HCT116 (cell line): ENCODE data around the gene ZNF74. TPM values are rescaled to one million over a fixed set of nuclear protein-coding genes. Genes with fewer than 3 reads are reported as not detected.

Source experiments
- ATAC-seq: fragments of 200-7000 bp; cut with Tn5 transposase; 2 replicates; pipeline ENCODE4 v1.9.1; 2020; ENCODE audit warnings: mild to moderate bottlenecking, moderate library complexity
- BruUV-seq: library from RNA; stranded (reverse); fragments of 400-500 nt; replicated peaks from 2 replicates; lab custom pipeline; 2021; lab: Mats Ljungman, UMichigan
- CTCF ChIA-PET: fragments of 300-600 bp; sonication (Branson Sonifier 250); formaldehyde crosslinking; loops from one replicate; lab custom pipeline; 2021; ENCODE audit warnings: antibody characterized with exemption; lab: Charles Lee
- POLR2A ChIA-PET: fragments of 300-600, 350-600 bp; sonication (Branson Sonifier 250); formaldehyde crosslinking; loops from one replicate; lab custom pipeline; 2021; ENCODE audit warnings: antibody characterized with exemption; lab: Charles Lee
- RAD21 ChIA-PET, 2 experiments: fragments of 300-600 bp; sonication (Branson Sonifier 250); formaldehyde crosslinking; loops; one replicate each; lab custom pipeline; 2023; ENCODE audit warnings: low total read pairs in 2 of 2; ENCODE audit not compliant: uncharacterized antibody in 2 of 2, unreplicated experiment in 2 of 2, low non-redundant PET in 1 of 2; lab: Charles Lee
- DNase-seq: peaks from one replicate; pipeline ENCODE4 v3.0.0-alpha.2; 2010; ENCODE audit warnings: low read depth, low spot score
- H2AFZ ChIP-seq: fragments of 200-600 bp; shearing (Covaris generic), sonication (generic); 2 replicates; pipeline ENCODE4 v1.6.1; 2017; ENCODE audit warnings: low read depth, mixed run types, mixed read lengths, antibody characterized with exemption, low read length; ENCODE audit not compliant: poor library complexity, severe bottlenecking
- H3K27ac ChIP-seq: 2 replicates; pipeline ENCODE4 v1.5.1; 2012; ENCODE audit warnings: low read depth, low read length
- H3K27me3 ChIP-seq: fragments of 200-600 bp; sonication (generic); 2 replicates; pipeline ENCODE4 v1.6.1; 2016; ENCODE audit warnings: mixed run types, low read length, mixed read lengths; ENCODE audit not compliant: insufficient read depth
- H3K36me3 ChIP-seq, 2 experiments: fragments of 200-500 bp in 1 of 2; fragments of 200-600 bp in 1 of 2; sonication (Bioruptor generic) in 1 of 2; sonication (generic) in 1 of 2; 2 replicates each; pipeline versions ENCODE4 v1.5.1 to v1.6.1; 2014 to 2016; ENCODE audit warnings: low read length in 2 of 2, inconsistent platforms in 1 of 2, mixed read lengths in 1 of 2, mixed run types in 1 of 2; ENCODE audit not compliant: insufficient read depth in 2 of 2, control insufficient read depth in 1 of 2
- H3K4me1 ChIP-seq, 2 experiments: fragments of 200-600 bp in 1 of 2; sonication (generic) in 1 of 2; 2 replicates each; pipeline versions ENCODE4 v1.5.1 to v1.6.1; 2012 to 2017; ENCODE audit warnings: low read length in 2 of 2, inconsistent platforms in 1 of 2, mild to moderate bottlenecking in 1 of 2, mixed read lengths in 1 of 2, mixed run types in 1 of 2, moderate library complexity in 1 of 2; ENCODE audit not compliant: insufficient read depth in 2 of 2, control insufficient read depth in 1 of 2
- H3K4me2 ChIP-seq: fragments of 200-600 bp; sonication (generic); 2 replicates; pipeline ENCODE4 v1.6.1; 2017; ENCODE audit warnings: mixed run types, low read length, mixed read lengths
- H3K4me3 ChIP-seq, 2 experiments: fragments of 200-600 bp in 1 of 2; sonication (generic) in 1 of 2; replicated peaks in 1 of 2; 2 replicates each; pipeline ENCODE4 v1.5.1; 2011 to 2016; ENCODE audit warnings: low read length in 2 of 2, control low read depth in 1 of 2, low read depth in 1 of 2, mild to moderate bottlenecking in 1 of 2, mixed read lengths in 1 of 2, mixed run types in 1 of 2
- H3K79me2 ChIP-seq: fragments of 200-600 bp; sonication (generic); 2 replicates; pipeline ENCODE4 v1.6.1; 2017; ENCODE audit warnings: mild to moderate bottlenecking, mixed run types, low read length, moderate library complexity, mixed read lengths; ENCODE audit not compliant: insufficient read depth
- H3K9ac ChIP-seq: fragments of 200-600 bp; sonication (generic); 2 replicates; pipeline ENCODE4 v1.6.1; 2016; ENCODE audit warnings: low read length, mixed read lengths
- H3K9me2 ChIP-seq: fragments of 200-600 bp; sonication (generic), shearing (Covaris generic); 2 replicates; pipeline ENCODE4 v1.6.1; 2017; ENCODE audit warnings: mixed run types, mild to moderate bottlenecking, moderate library complexity; ENCODE audit not compliant: insufficient read depth
- H3K9me3 ChIP-seq, 2 experiments: fragments of 200-500 bp in 1 of 2; fragments of 200-600 bp in 1 of 2; sonication (Bioruptor generic) in 1 of 2; sonication (generic) in 1 of 2; 2 replicates each; pipeline ENCODE4 v1.6.1; 2014 to 2017; ENCODE audit warnings: low read length in 2 of 2, mixed read lengths in 2 of 2, inconsistent platforms in 1 of 2, low read depth in 1 of 2, mild to moderate bottlenecking in 1 of 2, mixed run types in 1 of 2, moderate library complexity in 1 of 2; ENCODE audit not compliant: control insufficient read depth in 1 of 2, insufficient read depth in 1 of 2
- H4K20me1 ChIP-seq: fragments of 200-600 bp; sonication (generic), shearing (Covaris generic); 2 replicates; pipeline ENCODE4 v1.6.1; 2017; ENCODE audit warnings: mixed run types, mild to moderate bottlenecking, moderate library complexity; ENCODE audit not compliant: insufficient read depth
- CEBPB ChIP-seq: IDR thresholded peaks from 2 replicates; pipeline ENCODE4 v1.6.1; 2012; ENCODE audit warnings: low read depth
- EGR1 ChIP-seq: IDR thresholded peaks from 2 replicates; pipeline ENCODE4 v1.6.1; 2012; ENCODE audit warnings: low read depth
- ELF1 ChIP-seq: IDR thresholded peaks from 2 replicates; pipeline ENCODE4 v1.6.1; 2012; ENCODE audit warnings: low read depth, borderline replicate concordance
- EZH2 ChIP-seq: fragments of 200-600 bp; sonication (generic); IDR thresholded peaks from 2 replicates; pipeline ENCODE4 v1.6.1; 2017; ENCODE audit warnings: antibody characterized with exemption, mixed run types
- FOSL1 ChIP-seq: IDR thresholded peaks from 2 replicates; pipeline ENCODE4 v1.6.1; 2012; ENCODE audit warnings: low read depth
- JUND ChIP-seq: IDR thresholded peaks from 2 replicates; pipeline ENCODE4 v1.6.1; 2012
- POLR2A ChIP-seq: IDR thresholded peaks from 2 replicates; pipeline ENCODE4 v1.7.0; 2011; ENCODE audit warnings: borderline replicate concordance; ENCODE audit not compliant: insufficient read depth, insufficient read length; ENCODE audit errors: extremely low read depth
- POLR2AphosphoS5 ChIP-seq: IDR thresholded peaks from 2 replicates; pipeline ENCODE4 v1.6.1; 2011; ENCODE audit warnings: mild to moderate bottlenecking, low read depth, low read length, moderate library complexity
- REST ChIP-seq: IDR thresholded peaks from 2 replicates; pipeline ENCODE4 v1.6.1; 2012; ENCODE audit warnings: low read depth
- SIN3A ChIP-seq: IDR thresholded peaks from 2 replicates; pipeline ENCODE4 v1.6.1; 2012; ENCODE audit warnings: low read depth
- SRF ChIP-seq: IDR thresholded peaks from 2 replicates; pipeline ENCODE4 v1.6.1; 2012; ENCODE audit warnings: low read depth
- TCF7L2 ChIP-seq: IDR thresholded peaks from 2 replicates; pipeline ENCODE4 v1.7.0; 2011; ENCODE audit warnings: borderline replicate concordance, inconsistent platforms; ENCODE audit not compliant: insufficient read depth, insufficient read length; ENCODE audit errors: extremely low read depth
- YY1 ChIP-seq: IDR thresholded peaks from 2 replicates; pipeline ENCODE4 v1.6.1; 2011; ENCODE audit warnings: low read length, low read depth, moderate library complexity, mild to moderate bottlenecking; ENCODE audit not compliant: insufficient replicate concordance; ENCODE audit errors: extremely low read depth
- ZFX ChIP-seq: fragments of 450-650 bp; IDR thresholded peaks from 2 replicates; pipeline ENCODE4 v1.6.1; 2017
- ZNF274 ChIP-seq: fragments of 200-500 bp; sonication (Bioruptor generic); IDR thresholded peaks from 2 replicates; pipeline ENCODE4 v1.6.1; 2014; ENCODE audit warnings: mild to moderate bottlenecking, low read depth, low read length, inconsistent platforms
- intact Hi-C: fragments of 100-400 bp; cut with micrococcal nuclease; formaldehyde crosslinking; loops from 2 replicates; pipeline ENCODE4 v1.10.0; 2022
- total RNA-seq: library from RNA; stranded (reverse); gene quantifications from one replicate; pipeline ENCODE4 v1.2.1, GENCODE V29; 2021; ENCODE audit not compliant: unreplicated experiment
- TF ChIP-seq, protein P1 (sequence below), 3 experiments: fragments of 200-600 bp in 1 of 3; sonication (generic) in 1 of 3; IDR thresholded peaks in 2 of 3; conservative IDR thresholded peaks in 1 of 3; 2 replicates each; pipeline ENCODE4 v1.5.1; 2012 to 2017; ENCODE audit warnings: low read depth in 2 of 3, low read length in 2 of 3, antibody characterized with exemption in 1 of 3, borderline replicate concordance in 1 of 3, control low read depth in 1 of 3, mild to moderate bottlenecking in 1 of 3, mixed read lengths in 1 of 3, mixed run types in 1 of 3, moderate library complexity in 1 of 3; ENCODE audit not compliant: insufficient read depth in 1 of 3

Gene ZNF74
- total RNA-seq, 1 experiment from 2014 or later = 15.4 TPM

DNA sequence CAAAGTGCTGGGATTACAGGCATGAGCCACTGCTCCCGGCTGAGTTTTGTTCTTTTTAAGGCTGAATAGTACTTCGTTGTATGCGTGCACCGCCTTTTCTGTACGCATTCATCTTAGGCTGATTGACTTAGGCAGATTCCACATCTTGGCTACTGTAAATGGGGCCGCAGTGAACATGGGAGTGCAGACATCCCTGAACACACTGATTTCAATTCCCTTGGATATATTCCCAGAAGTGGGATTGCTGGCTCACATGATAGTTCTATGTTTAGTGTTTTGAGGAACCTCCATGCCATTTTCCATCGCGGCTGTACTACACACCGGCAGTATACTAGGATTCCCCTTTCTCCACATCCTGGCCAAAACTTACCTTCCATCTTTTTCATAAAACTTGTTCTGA is 10.4 kb upstream of the ZNF74 start:
- H3K79me2 ChIP-seq = no peaks in the 10 kb centered on the region
- ChIA-PET POLR2A (no interaction called here), CTCF (no interaction called here), RAD21 (no interaction called here)
- intact Hi-C loops = no loop called here
- no peaks in the 10 kb centered on the region for H4K20me1 ChIP-seq
- no peak overlapping the region for H3K27ac ChIP-seq
- no peaks in the 10 kb centered on the region for H3K9me2 ChIP-seq
- H3K4me1 ChIP-seq = no peaks in the 10 kb centered on the region
- H3K9ac ChIP-seq = no peak overlapping the region
- no peak for ATAC-seq
- no peak overlapping the region for H2AFZ ChIP-seq
- BruUV-seq = no TSS peak
- no peaks in the 10 kb centered on the region for H3K9me3 ChIP-seq
- H3K36me3 ChIP-seq = no peaks in the 10 kb centered on the region
- H3K27me3 ChIP-seq = no peaks in the 10 kb centered on the region
- DNase-seq = no peak
- no peak overlapping the region for H3K4me2 ChIP-seq
- no peak for TF ChIP-seq POLR2AphosphoS5
- no peak for TF ChIP-seq YY1
- TF ChIP-seq ELF1 = no peak
- no peak for TF ChIP-seq EZH2
- TF ChIP-seq REST = no peak
- TF ChIP-seq JUND = no peak
- no peak for TF ChIP-seq FOSL1
- no peak for TF ChIP-seq CEBPB
- TF ChIP-seq, protein P1, sequence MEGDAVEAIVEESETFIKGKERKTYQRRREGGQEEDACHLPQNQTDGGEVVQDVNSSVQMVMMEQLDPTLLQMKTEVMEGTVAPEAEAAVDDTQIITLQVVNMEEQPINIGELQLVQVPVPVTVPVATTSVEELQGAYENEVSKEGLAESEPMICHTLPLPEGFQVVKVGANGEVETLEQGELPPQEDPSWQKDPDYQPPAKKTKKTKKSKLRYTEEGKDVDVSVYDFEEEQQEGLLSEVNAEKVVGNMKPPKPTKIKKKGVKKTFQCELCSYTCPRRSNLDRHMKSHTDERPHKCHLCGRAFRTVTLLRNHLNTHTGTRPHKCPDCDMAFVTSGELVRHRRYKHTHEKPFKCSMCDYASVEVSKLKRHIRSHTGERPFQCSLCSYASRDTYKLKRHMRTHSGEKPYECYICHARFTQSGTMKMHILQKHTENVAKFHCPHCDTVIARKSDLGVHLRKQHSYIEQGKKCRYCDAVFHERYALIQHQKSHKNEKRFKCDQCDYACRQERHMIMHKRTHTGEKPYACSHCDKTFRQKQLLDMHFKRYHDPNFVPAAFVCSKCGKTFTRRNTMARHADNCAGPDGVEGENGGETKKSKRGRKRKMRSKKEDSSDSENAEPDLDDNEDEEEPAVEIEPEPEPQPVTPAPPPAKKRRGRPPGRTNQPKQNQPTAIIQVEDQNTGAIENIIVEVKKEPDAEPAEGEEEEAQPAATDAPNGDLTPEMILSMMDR (IDR thresholded peaks at IDR 0.05 in 2 of 3, conservative IDR thresholded peaks at IDR 0.05 in 1 of 3; ENCODE audit: borderline replicate concordance in 1 of 3, insufficient read depth in 1 of 3, low read depth in 2 of 3, low read length in 2 of 3) = no peak
- TF ChIP-seq SRF = no peak
- TF ChIP-seq TCF7L2 = no peak
- no peak for TF ChIP-seq EGR1
- no peak for TF ChIP-seq ZFX
- no peak for TF ChIP-seq POLR2A
- no peak for TF ChIP-seq ZNF274
- TF ChIP-seq SIN3A = no peak
- no peak overlapping the region for H3K4me3 ChIP-seq
